ENCODE measurements around the gene RFPL1.

DNA sequence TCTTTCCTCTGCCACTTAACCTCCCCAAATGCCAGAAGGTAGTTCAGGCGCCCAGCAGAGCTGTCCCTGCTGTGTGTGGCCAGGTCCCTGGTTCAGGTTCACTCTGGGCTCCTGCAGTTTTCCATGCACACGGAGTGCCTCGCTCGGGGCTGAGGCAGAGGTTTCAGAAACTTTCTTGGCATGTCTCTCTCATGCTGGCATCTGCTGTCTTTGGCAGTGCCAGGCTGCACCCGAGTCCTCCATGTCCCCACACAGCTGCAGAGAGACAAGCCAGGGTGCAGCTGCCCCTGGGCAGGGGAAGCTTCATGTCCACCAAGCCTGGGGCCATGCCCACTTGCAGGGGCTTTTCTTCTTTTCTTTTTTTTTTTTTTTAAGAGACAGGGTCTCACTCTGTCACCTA lies 34.6 kb downstream of the RFPL1 start:
- TF ChIP-seq POLR2AphosphoS5 (IDR thresholded peaks at IDR 0.05; ENCODE audit: low read depth) (no peak), GABPA (IDR thresholded peaks at IDR 0.05; ENCODE audit: low read depth) (no peak), SPI1 (IDR thresholded peaks at IDR 0.05; ENCODE audit: borderline replicate concordance, low read depth) (no peak), CTCF (IDR thresholded peaks at IDR 0.05; ENCODE audit: insufficient read depth, low read length) (no peak)
- TF ChIP-seq, protein P1, sequence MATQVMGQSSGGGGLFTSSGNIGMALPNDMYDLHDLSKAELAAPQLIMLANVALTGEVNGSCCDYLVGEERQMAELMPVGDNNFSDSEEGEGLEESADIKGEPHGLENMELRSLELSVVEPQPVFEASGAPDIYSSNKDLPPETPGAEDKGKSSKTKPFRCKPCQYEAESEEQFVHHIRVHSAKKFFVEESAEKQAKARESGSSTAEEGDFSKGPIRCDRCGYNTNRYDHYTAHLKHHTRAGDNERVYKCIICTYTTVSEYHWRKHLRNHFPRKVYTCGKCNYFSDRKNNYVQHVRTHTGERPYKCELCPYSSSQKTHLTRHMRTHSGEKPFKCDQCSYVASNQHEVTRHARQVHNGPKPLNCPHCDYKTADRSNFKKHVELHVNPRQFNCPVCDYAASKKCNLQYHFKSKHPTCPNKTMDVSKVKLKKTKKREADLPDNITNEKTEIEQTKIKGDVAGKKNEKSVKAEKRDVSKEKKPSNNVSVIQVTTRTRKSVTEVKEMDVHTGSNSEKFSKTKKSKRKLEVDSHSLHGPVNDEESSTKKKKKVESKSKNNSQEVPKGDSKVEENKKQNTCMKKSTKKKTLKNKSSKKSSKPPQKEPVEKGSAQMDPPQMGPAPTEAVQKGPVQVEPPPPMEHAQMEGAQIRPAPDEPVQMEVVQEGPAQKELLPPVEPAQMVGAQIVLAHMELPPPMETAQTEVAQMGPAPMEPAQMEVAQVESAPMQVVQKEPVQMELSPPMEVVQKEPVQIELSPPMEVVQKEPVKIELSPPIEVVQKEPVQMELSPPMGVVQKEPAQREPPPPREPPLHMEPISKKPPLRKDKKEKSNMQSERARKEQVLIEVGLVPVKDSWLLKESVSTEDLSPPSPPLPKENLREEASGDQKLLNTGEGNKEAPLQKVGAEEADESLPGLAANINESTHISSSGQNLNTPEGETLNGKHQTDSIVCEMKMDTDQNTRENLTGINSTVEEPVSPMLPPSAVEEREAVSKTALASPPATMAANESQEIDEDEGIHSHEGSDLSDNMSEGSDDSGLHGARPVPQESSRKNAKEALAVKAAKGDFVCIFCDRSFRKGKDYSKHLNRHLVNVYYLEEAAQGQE (IDR thresholded peaks at IDR 0.05; ENCODE audit: insufficient replicate concordance, low read depth): no peak

Measured in HL-60 (cell line).